GM19438 (cell line): ENCODE results near the gene FSD1.
"Not testable (repeated sequence)": the region's sequence is repeated elsewhere in the genome, so short reads cannot be mapped to it uniquely, and the experiment has no call there.

ENCODE experiments used
- ATAC-seq: cut with Tn5 transposase; IDR thresholded peaks from one replicate; pipeline ENCODE4 v1.9.1; 2021; ENCODE audit warnings: low read depth; ENCODE audit not compliant: unreplicated experiment

The FSD1 gene

GRCh38 chr19:4313847-4314490, 9.6 kb downstream of the FSD1 start:
- ATAC-seq, result no peak

GRCh38 chr19:4316956-4317355, 12.6 kb downstream of the FSD1 start:
- ATAC-seq, result no peak

GRCh38 chr19:4318460-4318859, 14.1 kb downstream of the FSD1 start:
- ATAC-seq, result no peak

GRCh38 chr19:4319067-4319718, 14.8 kb downstream of the FSD1 start:
- ATAC-seq, result no peak

GRCh38 chr19:4320419-4320818, 16.0 kb downstream of the FSD1 start:
- no peak for ATAC-seq

GRCh38 chr19:4322942-4323665, 18.7 kb downstream of the FSD1 start:
- no peak for ATAC-seq

- no peak for ATAC-seq
These were observed 19.3 kb downstream of the FSD1 start for GRCh38 chr19:4323692-4324091.

- ATAC-seq, result no peak
These were observed 19.8 kb downstream of the FSD1 start for GRCh38 chr19:4324228-4324627.

GRCh38 chr19:4326215-4326836, 21.9 kb downstream of the FSD1 start:
- ATAC-seq, result no peak

GRCh38 chr19:4326837-4327251, 22.4 kb downstream of the FSD1 start:
- ATAC-seq, result no peak

GRCh38 chr19:4327252-4327876, 23.0 kb downstream of the FSD1 start:
- peak; percentile 30 for ATAC-seq

- ATAC-seq, result peak; percentile 4
These were observed 23.5 kb downstream of the FSD1 start for GRCh38 chr19:4327877-4328242.

- ATAC-seq, result peak; percentile 71
These were observed 24.0 kb downstream of the FSD1 start for GRCh38 chr19:4328243-4328990.

- ATAC-seq, result not testable (repeated sequence)
These were observed 24.7 kb downstream of the FSD1 start for GRCh38 chr19:4328991-4329681.

GRCh38 chr19:4329858-4330257, 25.5 kb downstream of the FSD1 start:
- no peak for ATAC-seq

GRCh38 chr19:4334929-4335570, 30.7 kb downstream of the FSD1 start:
- ATAC-seq, result no peak

GRCh38 chr19:4337906-4338440, 33.6 kb downstream of the FSD1 start:
- no peak for ATAC-seq

GRCh38 chr19:4338441-4339355, 34.3 kb downstream of the FSD1 start, which contains the start of gene STAP2:
Gene STAP2, minus strand, starts transcription at chr19:4338827. Its CDS starts 74 bp downstream, at chr19:4338753.
- no peak for ATAC-seq
